Left lobe of liver (tissue), 2 donors: ENCODE measurements around the gene NLGN1. TPM values are rescaled to one million over a fixed set of nuclear protein-coding genes. Genes with fewer than 3 reads are reported as not detected.

Source experiments
- ATAC-seq: fragments of 200-7000 bp; cut with Tn5 transposase; one replicate; pipeline ENCODE4 v1.9.1; 2020; ENCODE audit warnings: mild to moderate bottlenecking, moderate library complexity
- DNase-seq: peaks from one replicate; pipeline ENCODE4 v3.0.0-alpha.2; 2020; ENCODE audit warnings: low spot score
- total RNA-seq: library from RNA; stranded (reverse); gene quantifications from one replicate; pipeline ENCODE4 v1.2.1, GENCODE V29; 2021
- donor health status: DM: no; HTN: no; CAD: no; lungs with moderate emphysema.
- donor health status: DM: no; HTN: yes; CAD: no.

Gene NLGN1
- total RNA-seq, 1 donor from 2014 or later = not detected

GRCh38 chr3:173750095-173750494 lies 352.6 kb downstream of the NLGN1 start:
- ATAC-seq (no peak), DNase-seq (no peak)

GRCh38 chr3:173750591-173750990 lies 353.0 kb downstream of the NLGN1 start:
- no peak for DNase-seq

GRCh38 chr3:173753593-173753992 lies 356.0 kb downstream of the NLGN1 start:
- DNase-seq = no peak
- ATAC-seq = no peak

More at GRCh38 chr3:173750591-173750990, 353.0 kb downstream of the NLGN1 start:
- ATAC-seq = no peak

GRCh38 chr3:173755161-173755560 lies 357.6 kb downstream of the NLGN1 start:
- ATAC-seq = no peak
- DNase-seq = no peak

GRCh38 chr3:173761161-173761560 lies 363.6 kb downstream of the NLGN1 start:
- DNase-seq (no peak), ATAC-seq (no peak)

- ATAC-seq (no peak), DNase-seq (no peak)
Observed at GRCh38 chr3:173762501-173762900, 365.0 kb downstream of the NLGN1 start.

GRCh38 chr3:173770011-173770410 lies 372.5 kb downstream of the NLGN1 start:
- DNase-seq (no peak), ATAC-seq (no peak)

- DNase-seq (no peak), ATAC-seq (no peak)
Observed at GRCh38 chr3:173770796-173771573, 373.4 kb downstream of the NLGN1 start.

GRCh38 chr3:173773800-173774199 lies 376.3 kb downstream of the NLGN1 start:
- ATAC-seq = no peak

GRCh38 chr3:173774294-173774693 lies 376.8 kb downstream of the NLGN1 start:
- ATAC-seq = no peak
- no peak for DNase-seq

More at GRCh38 chr3:173773800-173774199, 376.3 kb downstream of the NLGN1 start:
- DNase-seq = no peak

- DNase-seq (no peak), ATAC-seq (no peak)
Observed at GRCh38 chr3:173778251-173778650, 380.7 kb downstream of the NLGN1 start.

- ATAC-seq = no peak
Observed at GRCh38 chr3:173780067-173780466, 382.5 kb downstream of the NLGN1 start.

GRCh38 chr3:173785004-173785403 lies 387.5 kb downstream of the NLGN1 start:
- DNase-seq = no peak

More at GRCh38 chr3:173780067-173780466, 382.5 kb downstream of the NLGN1 start:
- DNase-seq = no peak

GRCh38 chr3:173789530-173790162 lies 392.1 kb downstream of the NLGN1 start:
- ATAC-seq (no peak), DNase-seq (no peak)

More at GRCh38 chr3:173785004-173785403, 387.5 kb downstream of the NLGN1 start:
- ATAC-seq = no peak

GRCh38 chr3:173793963-173794362 lies 396.4 kb downstream of the NLGN1 start:
- no peak for DNase-seq
- ATAC-seq = no peak

GRCh38 chr3:173796405-173796804 lies 398.9 kb downstream of the NLGN1 start:
- DNase-seq (no peak), ATAC-seq (no peak)

- no peak for ATAC-seq
- no peak for DNase-seq
Observed at GRCh38 chr3:173796890-173797289, 399.3 kb downstream of the NLGN1 start.

- no peak for ATAC-seq
- no peak for DNase-seq
Observed at GRCh38 chr3:173799060-173799816, 401.7 kb downstream of the NLGN1 start.

- ATAC-seq (no peak), DNase-seq (no peak)
Observed at GRCh38 chr3:173800154-173800553, 402.6 kb downstream of the NLGN1 start.

- DNase-seq (no peak), ATAC-seq (no peak)
Observed at GRCh38 chr3:173814809-173815208, 417.3 kb downstream of the NLGN1 start.

GRCh38 chr3:173819368-173819767 lies 421.8 kb downstream of the NLGN1 start:
- no peak for ATAC-seq
- DNase-seq = no peak
